ENCODE data around the gene L3MBTL2. TPM values are rescaled to one million over a fixed set of nuclear protein-coding genes. Genes with fewer than 3 reads are reported as not detected.
"Not testable (repeated sequence)": the region's sequence is repeated elsewhere in the genome, so short reads cannot be mapped to it uniquely, and the experiment has no call there.

L3MBTL2 gene
- total RNA-seq, 1 experiment from 2014 or later: 31.9 TPM

- BruUV-seq (replicated peaks): no TSS peak
- no peak overlapping the region for H3K27ac ChIP-seq (ENCODE audit: low read depth, low read length, poor library complexity, severe bottlenecking)
- no peaks in the 10 kb centered on the region for H3K27me3 ChIP-seq (replicated peaks; ENCODE audit: insufficient read depth, low read depth, low read length, poor library complexity)
- intact Hi-C loops (cut with micrococcal nuclease; ENCODE audit: unreplicated experiment): no loop called here
- no peaks in the 10 kb centered on the region for H3K4me1 ChIP-seq (ENCODE audit: insufficient read depth, low read length, poor library complexity, severe bottlenecking)
- peaks cover 88% of the 10 kb centered on the region for H3K36me3 ChIP-seq (ENCODE audit: insufficient read depth, low read length, poor library complexity, severe bottlenecking)
- TF ChIP-seq CTCF (conservative IDR thresholded peaks at IDR 0.05; ENCODE audit: low read depth, low read length) (no peak), EZH2 (IDR thresholded peaks at IDR 0.05; ENCODE audit: borderline replicate concordance, low read depth, low read length, poor library complexity, severe bottlenecking) (no peak)
- ChIA-PET CTCF (no interaction called here), POLR2A (ENCODE audit: low non-redundant PET) (no interaction called here)
- DNase-seq (ENCODE audit: low spot score): no peak
- no peak overlapping the region for H3K4me3 ChIP-seq (ENCODE audit: low read depth, low read length, poor library complexity, severe bottlenecking)
- no peaks in the 10 kb centered on the region for H3K9me3 ChIP-seq (ENCODE audit: low read depth, low read length, poor library complexity, severe bottlenecking)
Measured at GRCh38 chr22:41256254-41257253, 51.4 kb downstream of the L3MBTL2 start.

- Histone ChIP-seq H3K4me3 (ENCODE audit: low read depth, low read length, poor library complexity, severe bottlenecking) (no peak overlapping the region), H3K9me3 (ENCODE audit: low read depth, low read length, poor library complexity, severe bottlenecking) (no peaks in the 10 kb centered on the region), H3K27ac (ENCODE audit: low read depth, low read length, poor library complexity, severe bottlenecking) (no peak overlapping the region), H3K27me3 (replicated peaks; ENCODE audit: insufficient read depth, low read depth, low read length, poor library complexity) (no peaks in the 10 kb centered on the region), H3K36me3 (ENCODE audit: insufficient read depth, low read length, poor library complexity, severe bottlenecking) (peaks cover 91% of the 10 kb centered on the region), H3K4me1 (ENCODE audit: insufficient read depth, low read length, poor library complexity, severe bottlenecking) (no peaks in the 10 kb centered on the region)
- no TSS peak for BruUV-seq (replicated peaks)
- ChIA-PET POLR2A (ENCODE audit: low non-redundant PET) (no interaction called here), CTCF (no interaction called here)
- intact Hi-C loops (cut with micrococcal nuclease; ENCODE audit: unreplicated experiment): no loop called here
- TF ChIP-seq CTCF (conservative IDR thresholded peaks at IDR 0.05; ENCODE audit: low read depth, low read length) (no peak), EZH2 (IDR thresholded peaks at IDR 0.05; ENCODE audit: borderline replicate concordance, low read depth, low read length, poor library complexity, severe bottlenecking) (no peak)
- no peak for DNase-seq (ENCODE audit: low spot score)
Measured at GRCh38 chr22:41257696-41258095, 52.6 kb downstream of the L3MBTL2 start.

GRCh38 chr22:41259756-41260155 lies 54.6 kb downstream of the L3MBTL2 start:
- H3K27ac ChIP-seq (ENCODE audit: low read depth, low read length, poor library complexity, severe bottlenecking); intact Hi-C loops (cut with micrococcal nuclease; ENCODE audit: unreplicated experiment); BruUV-seq (replicated peaks); H3K27me3 ChIP-seq (replicated peaks; ENCODE audit: insufficient read depth, low read depth, low read length, poor library complexity); H3K4me1 ChIP-seq (ENCODE audit: insufficient read depth, low read length, poor library complexity, severe bottlenecking); DNase-seq (ENCODE audit: low spot score); H3K4me3 ChIP-seq (ENCODE audit: low read depth, low read length, poor library complexity, severe bottlenecking); CTCF ChIA-PET; H3K9me3 ChIP-seq (ENCODE audit: low read depth, low read length, poor library complexity, severe bottlenecking); POLR2A ChIA-PET (ENCODE audit: low non-redundant PET): not testable (repeated sequence)
- peaks cover 93% of the 10 kb centered on the region for H3K36me3 ChIP-seq (ENCODE audit: insufficient read depth, low read length, poor library complexity, severe bottlenecking)

Measured in A673 (cell line).